ENCODE measurements around the gene METTL1.

METTL1 gene

DNA sequence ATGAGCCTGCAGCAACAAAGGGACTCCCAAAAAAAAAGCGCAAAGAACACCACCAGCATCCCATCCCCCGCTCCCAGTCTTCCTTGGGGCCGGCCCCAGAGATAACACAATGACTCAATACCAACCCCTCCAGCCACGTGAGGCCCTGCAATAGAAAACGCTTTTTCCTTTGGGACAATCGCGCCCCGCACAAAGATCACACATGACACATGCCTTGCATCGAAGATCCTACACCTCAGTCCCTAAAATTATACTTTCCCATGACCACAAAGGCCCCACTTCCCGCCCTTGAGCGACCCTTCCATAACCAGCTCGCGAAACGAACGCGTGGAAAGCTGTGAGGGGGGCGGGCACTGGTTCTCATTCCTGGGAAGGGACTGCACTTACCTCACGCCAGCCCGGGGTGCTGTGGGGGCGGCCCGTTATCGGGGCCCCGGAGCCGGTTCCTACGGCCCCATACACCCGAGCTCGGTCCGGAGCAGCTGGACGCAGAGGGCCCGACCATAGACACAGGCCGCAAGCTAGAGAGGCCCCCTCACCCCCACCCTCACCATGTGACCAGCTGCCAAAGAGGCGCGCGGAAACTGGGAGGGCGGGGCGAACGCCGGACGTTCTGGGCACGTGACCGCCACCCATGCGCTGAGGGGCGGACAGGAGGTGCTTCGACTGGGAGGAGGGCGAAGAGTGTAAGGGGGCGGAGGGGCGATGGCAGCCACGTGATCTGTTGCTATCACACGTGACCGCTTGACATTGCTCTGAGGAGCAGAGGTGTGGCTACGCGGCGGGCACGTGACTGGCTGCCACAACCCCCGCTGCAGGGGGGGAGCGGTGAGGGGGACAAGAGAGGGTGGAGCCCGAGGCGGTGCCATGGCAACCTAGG is 19.9 kb downstream of the METTL1 start, which contains the start of gene CDK4:
TSS of gene CDK4 (minus strand) at position 523 of the 880 bp plus-strand sequence. CDS start 593 bp downstream, outside the sequence.
- peak; percentile 99 for DNase-seq

DNA sequence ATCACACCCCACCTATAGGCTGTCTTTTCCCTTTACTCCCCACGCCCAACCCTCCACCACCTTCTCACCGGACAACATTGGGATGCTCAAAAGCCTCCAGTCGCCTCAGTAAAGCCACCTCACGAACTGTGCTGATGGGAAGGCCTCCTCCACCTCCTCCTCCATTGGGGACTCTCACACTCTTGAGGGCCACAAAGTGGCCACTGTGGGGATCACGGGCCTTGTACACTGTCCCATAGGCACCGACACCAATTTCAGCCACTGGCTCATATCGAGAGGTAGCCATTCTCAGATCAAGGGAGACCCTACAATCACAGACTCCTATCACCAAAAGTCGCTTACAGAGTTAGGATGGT is 20.5 kb downstream of the METTL1 start:
- DNase-seq = no peak

DNA sequence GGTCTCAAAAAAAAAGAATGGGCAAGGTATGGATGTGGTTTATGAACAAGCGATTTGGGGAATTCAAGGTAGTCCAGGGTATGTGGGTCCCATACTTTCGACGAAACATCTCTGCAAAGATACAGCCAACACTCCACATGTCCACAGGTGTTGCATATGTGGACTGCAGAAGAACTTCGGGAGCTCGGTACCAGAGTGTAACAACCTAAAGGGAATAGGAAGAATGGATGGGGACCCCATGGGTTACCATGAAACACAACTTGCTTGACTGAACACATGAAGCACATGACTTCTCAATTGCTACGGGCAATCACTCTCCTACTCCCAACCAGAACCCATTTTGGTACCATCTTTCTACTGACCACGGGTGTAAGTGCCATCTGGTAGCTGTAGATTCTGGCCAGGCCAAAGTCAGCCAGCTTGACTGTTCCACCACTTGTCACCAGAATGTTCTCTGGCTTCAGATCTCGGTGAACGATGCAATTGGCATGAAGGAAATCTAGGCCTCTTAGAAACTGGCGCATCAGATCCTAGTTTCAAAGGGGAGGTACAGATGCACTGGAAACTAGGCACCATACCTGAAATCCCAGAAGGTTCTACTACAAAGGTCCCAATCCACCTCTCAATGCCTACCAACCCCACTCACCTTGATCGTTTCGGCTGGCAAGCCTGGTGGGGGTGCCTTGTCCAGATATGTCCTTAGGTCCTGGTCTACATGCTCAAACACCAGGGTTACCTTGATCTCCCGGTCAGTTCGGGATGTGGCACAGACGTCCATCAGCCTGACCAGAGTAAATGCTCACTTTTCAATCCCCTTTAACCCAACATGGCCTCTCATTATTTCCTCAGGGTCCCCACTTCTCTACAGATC is 21.1 kb downstream of the METTL1 start:
- no peak for DNase-seq

DNA sequence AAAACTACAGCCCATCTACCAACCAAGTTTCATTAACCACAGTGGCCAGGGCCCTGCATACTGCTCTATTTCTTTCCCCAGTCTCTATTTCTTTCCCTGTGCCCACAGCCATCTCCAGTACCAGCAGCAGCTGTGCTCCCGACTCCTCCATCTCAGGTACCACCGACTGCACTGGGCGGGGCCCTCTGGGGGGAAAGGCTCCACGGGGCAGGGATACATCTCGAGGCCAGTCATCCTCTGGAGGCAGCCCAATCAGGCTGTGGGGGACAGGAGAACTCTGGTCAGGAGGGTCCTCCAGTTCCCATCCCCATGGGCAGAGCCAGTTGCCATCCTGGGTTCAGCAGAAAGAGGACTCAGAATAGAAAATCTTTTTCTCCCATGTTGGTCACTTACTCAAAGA is 22.8 kb downstream of the METTL1 start:
- DNase-seq = no peak

DNA sequence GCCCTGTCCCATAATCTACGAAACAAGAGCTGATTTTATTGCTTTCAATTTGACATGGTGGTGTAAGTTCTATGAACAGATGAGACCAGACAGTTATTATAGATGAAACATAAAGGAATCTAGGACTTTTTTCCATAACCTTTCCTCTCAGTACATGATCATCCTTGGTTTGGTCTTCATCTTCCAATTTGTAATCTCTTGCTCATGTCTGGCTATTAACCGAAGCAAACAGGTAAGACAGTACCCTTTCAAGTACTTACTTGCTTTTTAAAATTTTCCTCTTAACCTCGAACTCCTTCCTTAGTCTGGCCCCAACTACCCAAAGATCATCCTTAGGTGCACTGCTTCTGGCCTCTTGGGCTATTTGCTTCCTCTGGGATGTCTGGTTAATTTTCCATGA is 25.9 kb downstream of the METTL1 start:
- no peak for DNase-seq

DNA sequence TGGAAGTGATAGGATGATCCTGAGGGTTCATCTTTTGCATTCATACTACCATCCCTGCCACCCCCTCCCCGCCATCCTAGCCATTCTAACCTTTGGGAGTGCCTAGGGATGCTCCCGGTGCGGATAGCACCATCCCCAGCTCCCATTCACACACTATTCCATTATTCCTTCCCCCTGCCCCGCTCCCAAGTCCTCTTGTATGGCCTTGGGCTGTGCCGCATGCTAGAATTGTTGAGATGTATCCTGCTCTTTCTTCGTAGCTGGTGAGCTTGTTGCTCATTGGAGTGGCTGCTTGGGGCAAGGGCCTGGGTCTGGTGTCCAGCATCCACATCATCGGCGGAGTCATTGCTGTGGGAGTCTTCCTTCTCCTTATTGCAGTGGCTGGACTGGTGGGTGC is 26.4 kb downstream of the METTL1 start:
- no peak for DNase-seq

DNA sequence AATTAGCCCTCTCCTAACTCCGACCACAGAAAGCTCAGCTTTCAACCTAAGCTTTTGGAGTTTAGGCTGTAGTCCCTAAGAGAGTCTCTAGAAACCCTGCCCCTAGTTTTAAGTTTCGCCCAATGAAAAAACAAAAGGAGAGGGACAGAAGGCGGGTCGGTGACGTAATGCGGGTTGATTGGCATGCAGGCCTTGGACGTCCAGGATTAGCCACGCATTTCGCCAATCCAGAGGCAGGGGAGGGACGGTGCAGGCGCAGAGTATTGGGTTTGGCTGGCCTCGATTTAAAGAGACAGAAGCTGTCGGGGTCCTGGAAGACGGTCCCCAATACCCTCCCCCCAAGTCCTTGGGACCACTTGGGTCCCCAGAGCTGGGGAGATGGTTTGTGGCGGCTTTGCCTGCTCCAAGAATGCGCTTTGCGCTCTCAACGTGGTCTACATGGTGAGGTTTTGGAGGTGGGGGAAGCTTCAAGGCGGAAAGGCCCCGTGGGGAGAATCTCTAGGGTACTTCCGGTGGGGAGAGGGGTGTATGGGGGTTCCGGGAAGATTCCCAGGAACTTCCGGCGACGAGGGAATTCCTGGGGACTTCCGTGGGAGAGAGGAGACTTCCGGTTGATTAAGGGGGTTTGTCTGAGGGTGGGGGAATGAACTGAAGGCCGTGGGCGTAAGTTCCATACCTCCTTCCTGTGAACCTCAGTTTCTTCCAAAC is 27.0 kb downstream of the METTL1 start, which contains the start of gene TSPAN31:
TSS of gene TSPAN31 (plus strand) at position 263 of the 708 bp plus-strand sequence. CDS start at position 379, 116 bp downstream.
- peak; percentile 96 for DNase-seq

DNA sequence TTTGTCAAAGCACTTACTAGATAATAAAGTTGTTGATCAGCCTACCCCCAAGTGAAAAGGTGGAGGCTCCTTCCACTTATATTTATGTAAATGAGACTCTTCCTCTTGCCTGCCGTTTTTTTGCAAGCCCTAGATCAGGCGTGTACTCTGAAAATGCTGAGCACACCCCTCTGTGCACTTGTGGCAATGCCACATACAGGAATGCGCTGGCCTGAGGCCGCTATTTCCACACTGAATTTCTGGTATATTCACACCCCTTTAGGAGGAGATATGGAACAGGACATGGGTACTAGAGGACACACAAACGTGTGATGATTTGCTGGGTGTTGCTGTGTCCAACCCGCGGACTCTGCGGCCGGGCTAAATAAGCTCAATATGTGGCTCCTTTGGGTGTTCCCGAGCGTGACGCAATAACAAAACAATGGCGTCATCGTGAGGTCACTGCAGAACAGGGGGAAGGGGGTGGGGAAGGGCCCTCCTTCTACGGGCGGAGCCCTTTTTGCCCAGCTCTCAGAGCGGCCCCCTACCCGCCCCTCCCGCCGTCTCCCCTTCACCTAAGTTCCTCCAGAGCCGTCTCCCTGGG is 27.6 kb downstream of the METTL1 start:
- DNase-seq = peak; percentile 67

DNA sequence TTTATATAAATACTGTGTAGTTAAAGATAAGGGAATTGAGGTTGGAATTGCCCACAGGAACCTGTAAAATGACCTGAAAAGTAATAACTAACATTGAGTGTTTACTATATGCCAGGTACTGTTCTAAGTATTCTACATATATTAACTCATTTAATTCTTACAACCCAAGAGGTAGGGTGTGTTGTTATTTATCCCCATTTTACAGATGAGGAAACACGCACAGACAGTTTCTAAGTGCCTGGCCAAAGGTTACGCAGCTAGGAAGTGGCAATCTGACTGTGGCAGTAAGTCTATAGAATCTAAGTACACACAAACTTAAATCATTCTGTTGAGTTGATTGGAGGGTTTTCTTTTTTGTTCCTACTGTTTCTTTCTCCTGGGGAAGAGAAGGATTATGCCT is 28.1 kb downstream of the METTL1 start:
- no peak for DNase-seq

DNA sequence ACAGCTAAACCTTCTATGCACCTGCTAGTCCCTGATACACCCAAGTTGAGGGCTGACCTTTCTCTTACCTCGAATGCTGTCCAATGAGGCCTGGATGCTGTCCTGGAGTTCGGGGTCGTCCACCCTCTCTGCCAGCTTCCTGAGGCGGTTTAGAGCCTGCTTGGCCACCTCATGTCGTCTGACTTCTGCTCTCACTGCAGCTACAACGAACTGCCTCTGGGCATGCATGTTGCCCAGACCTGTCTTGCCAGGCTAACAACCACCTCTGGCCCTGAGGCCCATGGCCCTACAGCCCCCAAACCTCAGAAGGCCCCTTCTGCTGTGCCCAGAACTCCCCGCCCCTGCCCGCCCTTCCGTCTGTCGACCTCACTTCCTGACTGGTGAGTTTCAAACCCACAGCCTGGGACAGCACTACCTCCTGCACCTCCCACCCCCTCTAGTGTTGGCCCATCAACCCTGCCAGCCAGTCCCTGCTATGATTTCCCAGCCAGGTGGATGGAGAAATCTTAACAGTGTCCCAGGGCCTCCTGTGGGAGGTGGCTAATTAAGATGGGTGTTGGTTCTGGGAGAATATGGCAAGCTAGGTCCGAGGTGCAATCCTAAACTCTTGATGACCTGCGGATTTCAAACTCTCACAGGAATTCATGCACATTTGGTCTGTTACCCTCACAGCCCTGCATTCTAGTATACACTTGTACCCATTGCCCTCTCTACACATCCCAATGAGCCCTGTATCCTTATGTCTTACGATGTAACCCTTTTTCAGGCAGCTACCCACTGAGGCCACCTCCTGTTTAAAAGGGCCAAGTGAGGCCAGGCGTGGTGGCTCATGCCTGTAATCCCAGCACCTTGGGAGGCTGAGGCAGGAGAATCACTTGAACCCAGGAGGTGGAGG is 29.8 kb downstream of the METTL1 start:
- DNase-seq = peak; percentile 79

DNA sequence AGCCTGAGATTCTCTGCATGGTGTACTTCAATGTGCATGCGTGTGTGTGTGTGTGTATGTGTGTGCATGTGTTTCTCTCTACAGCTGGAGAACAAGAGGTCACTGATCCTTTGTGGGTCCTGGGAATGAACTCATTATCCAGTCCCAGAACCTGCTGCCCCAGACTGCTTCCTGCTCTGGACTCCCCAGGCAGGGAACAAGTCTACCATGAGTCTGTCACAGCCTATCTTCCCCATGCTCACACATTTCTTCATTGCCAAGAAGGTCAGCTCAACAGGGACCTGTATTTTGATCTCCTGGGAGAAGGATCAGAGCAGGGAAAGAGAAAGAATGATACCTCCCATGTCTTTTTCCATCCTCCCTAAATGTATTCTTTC is 30.5 kb downstream of the METTL1 start:
- no peak for DNase-seq

DNA sequence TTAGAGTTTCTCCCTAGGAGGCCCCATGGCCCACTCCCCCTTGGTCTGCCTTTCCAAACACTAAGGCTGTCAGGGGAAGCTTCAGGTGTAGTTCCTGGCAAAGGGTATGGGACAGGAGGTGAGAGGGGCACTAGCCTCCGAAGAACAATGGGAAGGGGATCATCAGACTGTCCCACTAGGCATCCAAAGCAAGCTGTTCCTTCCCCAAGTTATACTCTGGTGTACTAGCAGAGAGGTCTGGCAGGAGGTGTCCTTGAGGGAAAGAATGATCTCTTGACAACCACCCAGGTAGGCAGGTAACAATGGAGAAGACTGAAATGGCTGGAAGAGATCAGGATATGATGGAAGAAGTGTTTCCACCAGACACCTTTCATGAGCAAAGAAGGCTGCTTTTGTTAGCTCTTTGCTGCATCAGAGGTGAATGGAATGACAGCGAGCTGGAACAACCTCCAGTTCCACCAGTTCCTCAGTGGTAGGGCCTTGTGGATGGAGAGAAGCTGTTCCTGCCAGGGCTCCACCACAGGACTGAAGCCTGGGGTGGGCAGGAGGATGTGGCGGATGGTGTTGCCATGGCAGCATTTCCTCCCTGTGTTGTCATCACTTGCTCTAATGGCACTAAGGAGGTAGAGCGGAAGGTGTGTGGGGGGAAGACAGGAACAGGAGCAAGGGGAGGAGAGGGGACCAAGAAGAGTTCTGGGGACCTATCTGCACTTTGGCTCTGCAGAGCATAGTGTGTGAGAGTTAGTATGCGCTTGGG is 31.1 kb downstream of the METTL1 start:
- peak; percentile 69 for DNase-seq

DNA sequence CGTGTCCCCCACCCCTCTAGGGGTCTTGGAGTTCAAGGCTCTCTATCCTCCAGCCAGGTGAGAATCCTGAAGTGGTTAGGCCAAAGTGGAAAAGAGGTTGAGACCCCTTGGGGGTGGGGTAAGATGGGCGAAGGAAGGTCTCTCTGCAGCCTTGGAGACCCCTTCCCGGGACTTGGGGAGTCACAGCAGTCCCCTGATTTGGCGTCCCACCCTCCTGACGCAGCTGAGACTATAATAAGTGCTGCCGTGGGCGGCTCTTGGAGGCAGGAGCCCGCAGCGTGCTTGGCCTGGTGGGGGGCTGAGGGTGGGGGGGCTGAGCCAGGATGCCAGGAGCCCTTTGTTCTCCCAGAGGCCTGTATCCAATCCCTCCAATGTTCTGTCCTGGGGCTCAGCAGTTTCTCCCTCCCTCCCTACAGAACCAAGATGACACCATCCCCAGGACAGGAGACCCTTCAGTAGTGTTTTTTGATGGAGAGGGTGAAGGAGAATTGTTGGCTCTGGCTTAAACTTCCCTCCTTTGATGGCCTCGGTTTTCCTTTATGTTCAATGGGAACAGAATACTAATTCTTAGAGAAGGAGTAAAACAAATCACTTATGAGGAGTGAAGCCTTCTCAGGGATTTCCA is 31.9 kb downstream of the METTL1 start:
- no peak for DNase-seq

DNA sequence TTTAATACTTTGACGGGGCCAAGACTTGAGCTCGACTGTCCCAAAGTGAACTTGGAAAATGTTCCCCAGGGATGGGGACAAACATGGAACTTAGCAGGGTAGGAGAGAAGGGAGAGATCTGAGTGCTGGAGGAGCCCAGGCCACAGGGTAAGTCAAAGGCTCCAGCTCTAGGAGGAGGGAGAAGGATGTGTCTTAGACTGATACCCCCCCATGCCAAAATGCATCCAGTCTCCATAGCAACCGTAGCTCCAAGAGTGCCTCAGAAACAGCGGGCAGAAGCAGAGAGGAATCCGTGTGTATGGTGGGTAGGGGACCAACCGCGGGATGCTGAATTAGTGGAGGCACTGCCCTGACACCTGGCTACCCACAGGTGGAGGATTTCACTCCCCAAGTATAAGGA is 32.5 kb downstream of the METTL1 start:
- DNase-seq = no peak

DNA sequence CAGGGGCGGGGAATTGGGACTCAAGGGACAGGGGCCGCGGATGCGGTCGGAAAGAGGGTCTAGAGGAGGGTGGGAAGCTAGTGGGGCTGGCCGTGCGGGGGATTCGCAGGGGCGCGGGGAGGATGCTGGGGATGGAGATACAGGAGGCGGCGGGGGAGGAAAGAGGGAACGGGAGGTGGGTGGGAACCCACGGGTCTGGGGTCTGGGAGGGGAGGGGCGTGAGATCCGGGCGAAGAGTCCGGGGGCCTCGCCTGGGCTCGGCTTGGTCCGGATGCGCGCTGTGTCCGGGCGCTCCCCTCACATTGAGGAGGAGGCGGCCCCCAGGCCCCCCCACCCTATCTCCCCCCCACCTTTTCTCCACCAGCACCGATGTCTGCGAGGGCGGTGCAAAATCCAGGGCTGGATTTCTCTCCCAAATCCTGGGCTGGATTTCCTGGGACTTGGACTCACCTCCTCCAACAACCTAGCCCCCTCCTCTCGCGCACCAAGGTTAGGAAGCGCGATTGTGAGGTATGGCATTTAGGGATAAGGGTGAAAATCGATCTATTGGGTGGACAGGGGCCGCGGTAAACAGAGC is 33.2 kb downstream of the METTL1 start, which contains the start of gene AGAP2:
TSS of gene AGAP2 (minus strand) at position 82 of the 577 bp plus-strand sequence. CDS start 496 bp downstream, outside the sequence.
- DNase-seq = no peak

DNA sequence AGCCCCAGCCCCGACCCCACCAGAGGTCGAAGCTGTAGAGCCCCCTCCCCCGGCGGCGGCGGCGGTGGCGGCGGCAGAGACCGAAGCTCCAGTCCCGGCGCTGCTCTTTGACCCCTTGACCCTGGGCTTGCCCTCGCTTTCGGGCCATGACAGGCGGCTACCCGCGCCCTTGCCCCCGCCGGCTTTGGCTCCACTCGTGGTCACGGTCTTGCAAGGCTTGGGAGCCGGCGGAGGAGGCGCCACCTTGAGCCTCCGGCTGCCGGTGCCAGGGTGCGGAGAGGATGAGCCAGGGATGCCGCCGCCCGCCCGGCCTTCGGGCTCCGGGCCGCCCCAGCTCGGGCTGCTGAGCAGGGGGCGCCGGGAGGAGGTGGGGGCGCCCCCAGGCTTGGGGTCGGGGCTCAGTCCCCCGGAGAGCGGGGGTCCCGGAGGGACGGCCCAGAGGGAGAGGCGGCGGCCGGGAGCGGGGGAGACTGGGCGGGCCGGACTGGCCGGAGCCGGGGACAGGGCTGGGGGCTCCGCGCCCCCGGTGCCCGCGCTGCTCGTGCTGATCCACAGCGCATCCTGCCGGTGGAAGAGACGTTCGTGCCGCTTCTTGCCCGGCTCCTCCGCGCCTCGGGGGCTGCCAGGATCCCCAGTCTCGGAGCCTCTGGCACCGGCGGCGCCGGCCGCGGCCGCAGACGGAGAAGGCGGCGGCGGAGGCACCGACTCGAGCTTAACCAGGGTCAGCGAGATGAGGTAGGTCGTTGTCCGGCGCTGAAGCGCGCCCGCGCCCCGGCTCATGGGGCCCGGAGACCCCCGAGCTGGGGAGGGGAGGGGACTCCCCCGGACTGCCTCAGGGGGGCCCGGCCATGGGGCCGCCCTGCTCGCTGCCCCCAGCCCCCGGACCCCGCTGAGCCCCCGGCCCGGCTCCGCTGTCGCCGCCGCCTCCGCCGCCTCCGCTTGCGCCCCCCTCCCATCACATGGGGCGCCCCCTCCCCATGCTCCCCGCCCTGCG is 34.1 kb downstream of the METTL1 start:
- no peak for DNase-seq

DNA sequence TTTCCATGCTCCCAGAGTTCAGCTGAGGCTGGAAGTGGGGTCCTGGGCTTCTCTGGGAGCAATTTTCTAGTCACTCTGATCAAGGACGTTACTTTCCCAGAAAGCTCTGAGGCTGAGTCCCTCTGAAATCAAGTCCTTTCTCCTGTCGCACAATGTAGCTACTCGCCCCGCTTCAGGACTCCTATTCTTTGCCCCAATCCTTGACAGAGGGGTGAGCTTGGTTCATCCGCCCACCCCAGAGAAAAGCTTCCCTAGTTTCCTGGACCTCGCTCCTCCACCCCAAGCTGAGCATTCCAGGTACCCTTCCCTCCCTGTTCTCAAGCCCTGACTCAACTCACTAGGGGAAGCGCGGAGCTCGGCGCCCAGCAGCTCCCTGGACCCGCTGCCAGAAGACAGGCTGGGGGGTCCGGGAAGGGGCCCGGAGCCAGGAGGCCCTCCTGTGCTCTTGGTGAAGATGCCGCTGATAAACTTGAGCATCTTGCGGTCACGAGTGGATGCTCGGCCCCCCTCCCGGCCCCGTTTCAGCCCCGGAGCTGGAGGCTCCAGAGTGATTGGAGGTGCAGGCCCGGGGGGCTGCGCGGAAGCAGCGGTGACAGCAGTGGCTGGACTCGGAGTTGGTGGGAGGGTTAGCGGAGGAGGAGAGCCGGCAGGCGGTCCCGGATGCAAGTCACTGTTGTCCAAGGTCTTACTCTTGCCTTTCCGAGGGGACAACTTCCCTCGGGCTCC is 35.0 kb downstream of the METTL1 start:
- no peak for DNase-seq
